ENCODE results near the gene ABCB6. TPM values are rescaled to one million over a fixed set of nuclear protein-coding genes. Genes with fewer than 3 reads are reported as not detected.

ABCB6 gene
- total and polyA plus RNA-seq, 10 of the 15 experiments (the other 5 are each of a cell fraction or from before 2014, with no cell fraction given) = 2.3 to 22.1 (median 13.8) TPM

DNA sequence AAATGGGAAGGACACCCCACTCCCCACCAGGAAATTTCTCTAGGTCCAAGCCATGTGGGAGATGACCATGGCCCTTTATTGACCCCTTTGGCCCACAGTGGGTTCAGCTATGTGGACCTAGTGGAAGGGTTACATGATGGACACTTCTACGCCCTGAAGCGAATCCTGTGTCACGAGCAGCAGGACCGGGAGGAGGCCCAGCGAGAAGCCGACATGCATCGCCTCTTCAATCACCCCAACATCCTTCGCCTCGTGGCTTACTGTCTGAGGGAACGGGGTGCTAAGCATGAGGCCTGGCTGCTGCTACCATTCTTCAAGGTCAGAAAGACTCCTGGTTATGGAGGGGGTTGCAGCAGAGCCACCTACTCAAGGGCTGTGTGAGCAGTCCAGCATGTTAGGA is 27.8 kb upstream of the ABCB6 start:
- POLR2A ChIA-PET = interaction anchor here (1.3 to 3.0 kb wide), 6 partner anchors 8 to 70 kb away, joined by 4 to 31 read pairs (median 18); partner anchors contain the start of genes ANKZF1, ATG9A, CNPPD1 and DNAJB2
- no peak for FAIRE-seq
- no peak for TF ChIP-seq MYC (IDR thresholded peaks at IDR 0.05; ENCODE audit: insufficient read depth, insufficient read length, insufficient replicate concordance, low read length, severe bottlenecking)
- TF ChIP-seq ZBED1 (IDR thresholded peaks at IDR 0.05; ENCODE audit: borderline replicate concordance) = no peak
- TF ChIP-seq, protein P1, sequence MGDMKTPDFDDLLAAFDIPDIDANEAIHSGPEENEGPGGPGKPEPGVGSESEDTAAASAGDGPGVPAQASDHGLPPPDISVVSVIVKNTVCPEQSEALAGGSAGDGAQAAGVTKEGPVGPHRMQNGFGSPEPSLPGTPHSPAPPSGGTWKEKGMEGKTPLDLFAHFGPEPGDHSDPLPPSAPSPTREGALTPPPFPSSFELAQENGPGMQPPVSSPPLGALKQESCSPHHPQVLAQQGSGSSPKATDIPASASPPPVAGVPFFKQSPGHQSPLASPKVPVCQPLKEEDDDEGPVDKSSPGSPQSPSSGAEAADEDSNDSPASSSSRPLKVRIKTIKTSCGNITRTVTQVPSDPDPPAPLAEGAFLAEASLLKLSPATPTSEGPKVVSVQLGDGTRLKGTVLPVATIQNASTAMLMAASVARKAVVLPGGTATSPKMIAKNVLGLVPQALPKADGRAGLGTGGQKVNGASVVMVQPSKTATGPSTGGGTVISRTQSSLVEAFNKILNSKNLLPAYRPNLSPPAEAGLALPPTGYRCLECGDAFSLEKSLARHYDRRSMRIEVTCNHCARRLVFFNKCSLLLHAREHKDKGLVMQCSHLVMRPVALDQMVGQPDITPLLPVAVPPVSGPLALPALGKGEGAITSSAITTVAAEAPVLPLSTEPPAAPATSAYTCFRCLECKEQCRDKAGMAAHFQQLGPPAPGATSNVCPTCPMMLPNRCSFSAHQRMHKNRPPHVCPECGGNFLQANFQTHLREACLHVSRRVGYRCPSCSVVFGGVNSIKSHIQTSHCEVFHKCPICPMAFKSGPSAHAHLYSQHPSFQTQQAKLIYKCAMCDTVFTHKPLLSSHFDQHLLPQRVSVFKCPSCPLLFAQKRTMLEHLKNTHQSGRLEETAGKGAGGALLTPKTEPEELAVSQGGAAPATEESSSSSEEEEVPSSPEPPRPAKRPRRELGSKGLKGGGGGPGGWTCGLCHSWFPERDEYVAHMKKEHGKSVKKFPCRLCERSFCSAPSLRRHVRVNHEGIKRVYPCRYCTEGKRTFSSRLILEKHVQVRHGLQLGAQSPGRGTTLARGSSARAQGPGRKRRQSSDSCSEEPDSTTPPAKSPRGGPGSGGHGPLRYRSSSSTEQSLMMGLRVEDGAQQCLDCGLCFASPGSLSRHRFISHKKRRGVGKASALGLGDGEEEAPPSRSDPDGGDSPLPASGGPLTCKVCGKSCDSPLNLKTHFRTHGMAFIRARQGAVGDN (IDR thresholded peaks at IDR 0.05) = no peak
- no peak for TF ChIP-seq NFYA (IDR thresholded peaks at IDR 0.05; ENCODE audit: borderline replicate concordance, low read depth, low read length)
- TF ChIP-seq, protein P2, sequence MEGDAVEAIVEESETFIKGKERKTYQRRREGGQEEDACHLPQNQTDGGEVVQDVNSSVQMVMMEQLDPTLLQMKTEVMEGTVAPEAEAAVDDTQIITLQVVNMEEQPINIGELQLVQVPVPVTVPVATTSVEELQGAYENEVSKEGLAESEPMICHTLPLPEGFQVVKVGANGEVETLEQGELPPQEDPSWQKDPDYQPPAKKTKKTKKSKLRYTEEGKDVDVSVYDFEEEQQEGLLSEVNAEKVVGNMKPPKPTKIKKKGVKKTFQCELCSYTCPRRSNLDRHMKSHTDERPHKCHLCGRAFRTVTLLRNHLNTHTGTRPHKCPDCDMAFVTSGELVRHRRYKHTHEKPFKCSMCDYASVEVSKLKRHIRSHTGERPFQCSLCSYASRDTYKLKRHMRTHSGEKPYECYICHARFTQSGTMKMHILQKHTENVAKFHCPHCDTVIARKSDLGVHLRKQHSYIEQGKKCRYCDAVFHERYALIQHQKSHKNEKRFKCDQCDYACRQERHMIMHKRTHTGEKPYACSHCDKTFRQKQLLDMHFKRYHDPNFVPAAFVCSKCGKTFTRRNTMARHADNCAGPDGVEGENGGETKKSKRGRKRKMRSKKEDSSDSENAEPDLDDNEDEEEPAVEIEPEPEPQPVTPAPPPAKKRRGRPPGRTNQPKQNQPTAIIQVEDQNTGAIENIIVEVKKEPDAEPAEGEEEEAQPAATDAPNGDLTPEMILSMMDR (IDR thresholded peaks at IDR 0.05 in 2 of 3, conservative IDR thresholded peaks at IDR 0.05 in 1 of 3; ENCODE audit: control insufficient read depth in 2 of 3, extremely low read depth in 1 of 3, insufficient read depth in 1 of 3, low read depth in 3 of 3, low read length in 3 of 3) = no peak

More for the DNA sequence above, 27.8 kb upstream of the ABCB6 start:
- ChIA-PET CTCF (interaction anchor here (0.7 to 3.4 kb wide), 4 partner anchors 7 to 48 kb away, joined by 3 to 40 read pairs (median 16); partner anchors contain the start of genes DNAJB2 and TUBA4A), RAD21 (ENCODE audit: unreplicated experiment) (interaction anchor here (1.8 to 2.3 kb wide), 3 partner anchors 8 to 48 kb away, joined by 5 to 20 read pairs (median 12); partner anchors contain the start of gene DNAJB2), SMC1A (ENCODE audit: uncharacterized antibody, unreplicated experiment) (interaction anchor here (2.2 to 2.5 kb wide), 2 partner anchors 8 to 32 kb away, joined by 10 to 16 read pairs; partner anchors contain the start of gene DNAJB2)
- no peak overlapping the region for H3K9ac ChIP-seq (ENCODE audit: control insufficient read depth, insufficient read depth, low read length)
- peaks cover 38% of the 10 kb centered on the region for H3K79me2 ChIP-seq (ENCODE audit: control insufficient read depth, insufficient read depth, low read length)
- H3K4me3 ChIP-seq = peak overlapping the region; percentile 90; the same call in 1 of the 2 replicates
- H4K20me1 ChIP-seq (ENCODE audit: control insufficient read depth, insufficient read depth) = 0 out of 2 replicates have a peak, but pooled peaks cover 4% of the 10 kb centered on the region
- intact Hi-C loops (cut with micrococcal nuclease; ENCODE audit: unreplicated experiment) (no loop called here), in situ Hi-C loops (cut with MboI) (no loop called here)
- no peaks in the 10 kb centered on the region for H3K9me3 ChIP-seq (replicated peaks; ENCODE audit: control insufficient read depth, insufficient read depth, low read length)
- no peaks in the 10 kb centered on the region for H3K27me3 ChIP-seq (replicated peaks in 1 of 2; ENCODE audit: control insufficient read depth in 2 of 2, insufficient read depth in 2 of 2, low read length in 1 of 2)
- peak overlapping the region; percentile 88 for H3K4me2 ChIP-seq (ENCODE audit: control insufficient read depth, insufficient read depth)
- DNase-seq (ENCODE audit: low read depth, low spot score) (no peak), ATAC-seq (no peak)
- H3K27ac ChIP-seq (ENCODE audit: control insufficient read depth, insufficient read depth) = no peak overlapping the region
- peaks cover 47% of the 10 kb centered on the region for H3K4me1 ChIP-seq (ENCODE audit: control insufficient read depth, insufficient read depth, low read length)
- peaks cover 12 to 19% of the 10 kb centered on the region in 2 experiments for H3K36me3 ChIP-seq (ENCODE audit: control insufficient read depth in 2 of 2, insufficient read depth in 2 of 2, low read length in 1 of 2)
- no TSS peak for BruUV-seq (replicated peaks)
- no peak overlapping the region for H2AFZ ChIP-seq (ENCODE audit: control insufficient read depth, low read depth, low read length)
- WGBS (ENCODE audit: insufficient coverage, insufficient replicate concordance, low lambda C conversion rate, missing lambda C conversion rate) = 89% methylated on average over 10 of the region's 10 CpGs

Data from GM12878 (cell line).